G401 (cell line): ENCODE data around the gene PLXNA3. TPM values are rescaled to one million over a fixed set of nuclear protein-coding genes. Genes with fewer than 3 reads are reported as not detected.
A peak's percentile ranks its signal among the peaks of the same experiment; 100 is the strongest.

ENCODE experiments used
- DNase-seq: peaks from one replicate; pipeline ENCODE4 v3.0.0-alpha.2; 2015; ENCODE audit warnings: low spot score
- in situ Hi-C: cut with HindIII; loops from 2 replicates; pipeline ENCODE4 v1.10.0; 2016; ENCODE audit warnings: low sequenced_read_pairs, mixed read lengths
- total RNA-seq: library from RNA; depleted of rRNA; stranded (reverse); fragments of >200 nt; shearing (Covaris generic); gene quantifications from 2 replicates; pipeline ENCODE4 v1.2.3, GENCODE V29; 2014

Gene PLXNA3
- total RNA-seq, 1 experiment from 2014 or later: 3.6 TPM

DNA sequence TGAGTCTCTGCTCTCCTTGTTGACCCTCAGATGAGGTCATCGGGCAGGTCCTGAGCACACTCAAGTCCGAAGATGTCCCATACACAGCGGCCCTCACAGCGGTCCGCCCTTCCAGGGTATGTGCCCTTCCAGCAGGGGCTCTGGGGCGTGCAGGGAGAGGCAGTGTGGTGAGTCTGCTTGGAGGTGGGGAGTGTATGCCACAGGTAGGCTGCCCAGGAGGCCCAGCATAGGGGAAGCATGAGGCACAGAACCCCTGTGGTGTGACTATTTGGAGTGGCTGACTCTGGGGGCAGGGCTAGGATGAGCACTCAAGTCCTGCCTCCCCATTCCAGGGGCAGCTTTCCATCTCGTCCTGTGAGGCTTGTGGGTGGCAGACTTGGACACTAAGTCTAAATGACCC lies 24.5 kb upstream of the PLXNA3 start:
- no peak for DNase-seq
- in situ Hi-C loops: no loop called here

DNA sequence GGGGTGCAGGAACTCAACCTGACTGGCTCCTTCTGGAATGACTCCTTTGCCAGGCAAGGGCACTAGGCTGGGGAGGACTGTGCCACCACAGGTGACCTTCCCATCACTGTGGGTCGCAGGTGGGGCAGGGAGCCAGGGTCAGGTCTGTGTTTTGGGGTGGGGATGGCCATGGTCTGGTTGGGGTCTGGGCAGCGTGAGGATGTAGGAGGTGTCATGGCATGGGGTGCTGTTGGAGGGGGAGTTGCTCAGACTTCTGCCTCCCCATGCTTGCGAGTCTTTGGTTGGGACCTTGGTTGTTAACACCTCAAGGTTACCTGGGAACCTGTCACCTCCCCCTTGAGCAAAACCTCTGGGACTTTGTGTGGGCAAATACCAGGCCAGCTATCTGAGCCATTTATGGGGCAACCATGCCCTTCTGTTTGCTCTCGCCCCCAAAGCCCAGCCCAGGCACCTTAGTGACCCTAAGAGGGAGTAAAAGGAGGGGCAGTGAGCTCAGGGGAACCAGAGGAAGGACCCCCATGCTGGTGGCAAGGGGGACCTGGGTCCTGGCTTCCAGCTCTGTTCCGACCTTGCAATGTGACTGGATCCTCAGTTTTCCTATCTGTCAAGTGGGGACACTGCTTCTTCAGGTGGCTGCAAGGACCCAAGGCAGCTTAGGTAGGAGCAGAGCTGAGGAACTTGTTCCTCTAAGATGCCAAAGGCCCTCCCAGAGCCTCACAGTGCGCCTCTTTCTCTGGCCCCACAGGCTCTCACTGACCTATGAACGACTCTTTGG lies 23.5 kb upstream of the PLXNA3 start:
- in situ Hi-C loops: no loop called here
- no peak for DNase-seq

DNA sequence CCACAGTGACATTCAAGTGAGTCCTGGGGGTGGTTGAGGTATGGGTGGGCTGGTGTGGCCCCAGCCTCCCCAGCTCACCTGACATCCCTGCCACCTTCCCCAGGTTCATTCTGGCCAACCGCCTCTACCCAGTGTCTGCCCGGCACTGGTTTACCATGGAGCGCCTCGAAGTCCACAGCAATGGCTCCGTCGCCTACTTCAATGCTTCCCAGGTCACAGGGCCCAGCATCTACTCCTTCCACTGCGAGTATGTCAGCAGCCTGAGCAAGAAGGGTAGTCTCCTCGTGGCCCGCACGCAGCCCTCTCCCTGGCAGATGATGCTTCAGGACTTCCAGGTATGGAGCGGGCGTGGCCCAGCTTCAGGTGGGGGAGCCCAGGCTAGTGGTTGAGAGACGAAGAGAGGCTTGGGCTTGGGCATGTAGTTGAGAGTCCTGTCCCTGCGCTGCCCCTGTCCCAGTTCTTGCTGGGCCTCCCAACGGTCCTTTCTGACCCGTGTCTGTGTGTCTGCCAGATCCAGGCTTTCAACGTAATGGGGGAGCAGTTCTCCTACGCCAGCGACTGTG lies 22.8 kb upstream of the PLXNA3 start:
- in situ Hi-C loops: no loop called here
- no peak for DNase-seq

DNA sequence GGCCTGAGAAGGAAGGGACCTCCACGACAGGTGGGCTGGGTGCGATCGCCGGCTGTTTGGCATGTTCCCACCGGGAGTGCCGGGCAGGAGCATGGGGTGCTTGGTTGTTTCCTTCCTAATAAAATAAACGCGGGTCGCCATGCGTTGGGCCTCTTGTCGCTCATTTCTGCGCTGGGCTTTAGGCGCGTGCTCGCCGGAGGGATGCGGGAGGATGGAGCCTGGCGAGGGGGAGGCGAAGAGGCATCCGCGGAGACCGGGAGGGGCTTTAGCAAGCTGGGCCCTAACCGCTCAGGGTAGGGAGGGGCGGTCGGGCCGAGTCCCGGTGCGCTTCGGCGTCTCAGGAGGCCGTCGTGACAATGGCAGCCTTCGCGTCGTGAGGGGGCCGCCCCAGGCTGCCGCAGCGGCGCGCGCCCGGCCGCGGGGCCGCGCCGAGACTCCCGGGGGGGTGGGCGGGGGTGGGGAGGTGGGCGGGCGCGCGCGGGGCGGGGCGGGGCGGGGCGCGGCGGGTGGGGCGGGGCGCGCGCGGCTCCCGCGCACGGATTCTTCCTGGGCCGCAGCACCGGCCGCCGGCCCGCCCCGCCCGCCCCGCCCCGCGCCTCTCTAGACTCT lies 21.6 kb upstream of the PLXNA3 start:
- in situ Hi-C loops: no loop called here
- DNase-seq: no peak

DNA sequence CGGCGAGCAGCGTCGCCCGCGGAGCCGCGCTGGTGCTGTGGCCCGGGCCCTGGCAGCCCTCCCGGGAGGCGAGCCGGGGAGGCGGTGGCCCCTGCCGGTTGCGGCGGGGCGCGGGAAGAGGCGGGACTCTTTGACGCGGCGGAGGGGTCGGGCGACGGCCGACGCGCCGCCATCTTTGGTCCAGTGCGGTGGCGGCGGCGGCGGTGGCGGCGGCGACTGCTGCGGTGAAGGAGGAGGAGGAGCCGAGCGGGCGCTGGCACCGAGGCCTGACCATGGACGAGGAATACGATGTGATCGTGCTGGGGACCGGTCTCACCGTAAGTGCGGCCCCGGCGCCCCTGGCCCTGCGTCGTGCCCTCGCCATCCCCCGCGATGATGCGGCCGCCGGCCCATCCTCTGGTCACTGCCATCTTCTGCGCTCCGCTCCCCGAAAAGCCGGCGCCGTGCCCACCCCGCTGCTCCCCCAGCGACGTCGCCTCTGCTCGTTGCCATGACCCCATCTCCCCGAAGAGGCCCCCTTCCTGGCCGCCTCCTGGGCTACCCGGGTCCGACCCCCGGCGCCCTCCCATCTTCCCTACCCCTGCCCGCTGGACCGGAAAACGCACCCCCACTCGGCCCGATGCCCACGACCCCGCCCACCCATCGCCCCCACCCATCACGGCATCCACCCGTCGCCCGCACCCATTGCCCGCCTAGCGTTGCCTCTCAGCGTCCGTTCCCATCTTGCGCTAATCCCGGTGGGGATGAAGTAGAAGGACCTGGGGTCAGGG lies 20.9 kb upstream of the PLXNA3 start, which contains the start of gene GDI1:
Gene GDI1 (plus strand): TSS at position 172 of the 770 bp plus-strand sequence. CDS start 101 bp downstream, at position 273.
- DNase-seq: no peak
- in situ Hi-C loops: no loop called here

DNA sequence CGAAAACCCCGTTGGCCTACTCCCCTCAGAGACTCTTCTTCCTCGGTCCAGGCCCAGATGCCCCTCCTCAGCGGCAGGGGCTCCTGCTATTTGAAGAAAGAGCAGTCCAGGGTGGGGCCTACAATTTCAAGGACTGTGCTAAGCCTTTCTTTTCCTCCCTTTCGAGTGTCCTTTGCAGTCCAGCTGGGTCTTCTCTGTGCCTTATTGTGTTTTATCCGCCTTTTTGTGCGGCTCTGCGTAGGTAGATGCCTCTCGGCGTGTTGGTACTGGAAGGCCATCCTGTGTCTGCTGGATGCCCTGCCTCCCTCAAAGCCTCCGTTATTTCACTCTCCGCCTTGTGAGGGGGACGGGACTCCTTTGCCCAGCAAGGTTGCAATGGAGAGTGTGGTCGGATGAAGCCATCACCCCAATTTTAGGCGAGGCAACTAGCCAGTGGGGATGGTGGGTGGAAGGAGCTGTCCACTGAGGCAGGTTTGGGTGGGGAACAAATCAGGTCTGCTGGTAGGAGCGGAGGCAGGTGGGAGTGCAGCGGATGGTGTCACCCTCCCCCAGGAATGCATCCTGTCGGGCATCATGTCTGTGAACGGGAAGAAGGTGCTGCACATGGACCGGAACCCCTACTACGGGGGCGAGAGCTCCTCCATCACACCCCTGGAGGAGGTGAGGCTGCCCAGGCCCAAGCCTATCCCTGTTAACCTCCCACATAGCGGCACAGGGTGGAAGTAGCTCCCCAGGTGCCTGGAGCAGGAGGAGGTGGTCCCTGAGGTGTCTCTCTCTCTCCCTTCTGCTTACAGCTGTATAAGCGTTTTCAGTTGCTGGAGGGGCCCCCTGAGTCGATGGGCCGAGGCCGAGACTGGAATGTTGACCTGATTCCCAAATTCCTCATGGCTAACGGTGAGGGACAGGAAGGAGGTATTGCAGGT lies 19.8 kb upstream of the PLXNA3 start:
- no peak for DNase-seq
- in situ Hi-C loops: no loop called here

DNA sequence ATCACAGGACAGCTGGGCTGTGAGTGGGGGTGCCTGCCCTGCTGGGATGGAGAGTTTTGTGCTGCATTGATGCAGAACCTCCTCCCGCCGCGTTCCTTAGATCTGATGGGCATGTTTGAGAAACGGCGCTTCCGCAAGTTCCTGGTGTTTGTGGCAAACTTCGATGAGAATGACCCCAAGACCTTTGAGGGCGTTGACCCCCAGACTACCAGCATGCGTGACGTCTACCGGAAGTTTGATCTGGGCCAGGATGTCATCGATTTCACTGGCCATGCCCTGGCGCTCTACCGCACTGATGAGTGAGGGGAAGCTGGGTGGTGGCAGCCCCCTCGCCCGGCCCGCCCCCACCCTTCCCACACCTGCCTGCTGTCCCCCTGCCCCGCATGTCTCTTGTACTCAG lies 18.2 kb upstream of the PLXNA3 start:
- DNase-seq: no peak
- in situ Hi-C loops: no loop called here

DNA sequence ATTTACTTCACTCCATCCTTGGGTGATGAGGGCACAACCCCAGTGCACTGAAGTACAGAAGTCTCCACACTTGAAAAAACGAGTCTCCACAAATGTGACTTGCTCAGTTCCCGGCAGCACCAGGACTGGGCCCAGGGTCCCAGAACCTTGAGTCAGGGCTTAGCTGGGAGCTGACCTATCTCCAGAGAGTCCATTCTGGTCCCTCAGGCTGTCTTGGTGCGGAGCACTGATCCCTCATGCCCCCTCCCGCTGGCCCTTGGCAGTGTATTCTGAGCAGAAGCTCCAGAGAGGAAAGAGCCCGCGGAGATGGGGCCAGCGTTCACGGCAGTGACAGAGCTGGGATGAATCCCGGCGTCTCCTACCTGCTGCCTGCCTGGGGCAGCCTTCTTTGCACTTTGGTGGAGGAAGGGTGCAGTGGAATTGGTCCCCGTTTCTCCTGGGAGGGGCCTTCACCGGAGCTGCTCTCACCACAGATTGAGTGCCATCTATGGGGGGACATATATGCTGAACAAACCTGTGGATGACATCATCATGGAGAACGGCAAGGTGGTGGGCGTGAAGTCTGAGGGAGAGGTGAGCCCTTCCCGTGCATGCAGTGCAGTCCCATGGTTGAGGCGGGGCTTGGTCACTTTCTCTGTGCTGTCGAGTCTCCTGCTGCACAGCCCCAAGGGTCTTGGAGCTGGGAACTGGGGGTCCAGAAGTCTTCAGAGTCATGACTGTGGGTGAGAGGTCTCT lies 17.3 kb upstream of the PLXNA3 start:
- in situ Hi-C loops: no loop called here
- no peak for DNase-seq

DNA sequence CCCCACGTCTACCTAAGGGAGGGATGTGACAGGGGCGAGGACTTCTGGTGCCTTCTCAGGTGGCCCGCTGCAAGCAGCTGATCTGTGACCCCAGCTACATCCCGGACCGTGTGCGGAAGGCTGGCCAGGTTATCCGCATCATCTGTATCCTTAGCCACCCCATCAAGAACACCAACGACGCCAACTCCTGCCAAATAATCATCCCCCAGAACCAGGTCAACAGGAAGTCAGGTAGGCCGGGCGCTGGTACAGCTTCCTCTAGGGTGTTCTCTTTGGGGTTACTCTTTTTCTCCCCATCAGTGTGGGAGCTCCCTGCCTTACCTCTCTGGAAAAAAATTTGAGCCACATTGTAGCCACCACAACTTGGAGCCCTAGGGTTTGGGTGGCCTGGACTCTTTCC lies 16.5 kb upstream of the PLXNA3 start:
- no peak for DNase-seq
- in situ Hi-C loops: no loop called here

DNA sequence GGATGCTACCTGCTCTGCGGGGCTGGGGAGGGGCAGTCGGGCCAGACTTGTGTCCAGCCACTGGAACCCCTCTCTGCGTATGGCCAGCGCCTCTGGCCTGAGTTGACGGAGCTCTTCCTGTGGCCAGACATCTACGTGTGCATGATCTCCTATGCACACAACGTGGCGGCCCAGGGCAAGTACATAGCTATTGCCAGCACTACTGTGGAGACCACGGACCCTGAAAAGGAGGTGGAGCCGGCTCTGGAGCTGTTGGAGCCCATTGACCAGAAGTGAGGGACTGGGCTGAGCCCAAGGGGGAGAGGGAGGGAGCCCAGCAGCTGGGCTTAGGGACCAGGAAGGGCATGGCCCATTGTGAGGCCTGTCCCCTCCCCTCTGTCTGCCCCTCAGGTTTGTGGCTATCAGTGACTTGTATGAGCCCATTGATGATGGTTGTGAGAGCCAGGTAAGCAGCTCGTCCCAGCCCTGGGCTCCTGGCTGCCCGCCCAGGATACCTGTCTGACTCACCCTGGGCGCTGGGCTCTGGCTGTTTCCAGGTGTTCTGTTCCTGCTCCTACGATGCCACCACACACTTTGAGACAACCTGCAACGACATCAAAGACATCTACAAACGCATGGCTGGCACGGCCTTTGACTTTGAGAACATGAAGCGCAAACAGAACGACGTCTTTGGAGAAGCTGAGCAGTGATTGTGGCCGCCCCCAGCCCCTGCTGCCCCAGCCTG lies 15.9 kb upstream of the PLXNA3 start:
- in situ Hi-C loops: no loop called here
- no peak for DNase-seq

DNA sequence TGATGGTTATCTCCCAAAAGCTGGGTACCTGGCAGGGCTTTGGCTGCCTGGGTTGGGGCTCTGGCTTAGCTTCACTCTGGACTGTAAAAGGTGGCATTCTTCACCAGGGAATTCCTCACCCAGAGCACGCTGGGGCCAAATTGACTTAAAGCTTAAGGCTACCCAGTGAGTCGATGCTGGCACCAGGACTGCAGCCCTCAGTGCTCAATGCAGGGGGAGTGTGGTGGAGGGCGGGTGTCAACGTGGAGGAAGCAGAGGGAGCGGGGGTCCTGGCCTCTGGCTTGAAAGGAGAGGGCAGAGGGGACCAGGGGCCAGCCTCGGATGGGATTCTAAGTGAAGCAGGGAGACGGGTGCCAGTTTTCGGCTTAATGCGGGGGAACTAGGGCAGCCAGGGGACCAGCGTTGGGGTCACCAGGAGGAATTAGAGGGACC lies 14.6 kb upstream of the PLXNA3 start:
- in situ Hi-C loops: no loop called here
- DNase-seq: no peak

DNA sequence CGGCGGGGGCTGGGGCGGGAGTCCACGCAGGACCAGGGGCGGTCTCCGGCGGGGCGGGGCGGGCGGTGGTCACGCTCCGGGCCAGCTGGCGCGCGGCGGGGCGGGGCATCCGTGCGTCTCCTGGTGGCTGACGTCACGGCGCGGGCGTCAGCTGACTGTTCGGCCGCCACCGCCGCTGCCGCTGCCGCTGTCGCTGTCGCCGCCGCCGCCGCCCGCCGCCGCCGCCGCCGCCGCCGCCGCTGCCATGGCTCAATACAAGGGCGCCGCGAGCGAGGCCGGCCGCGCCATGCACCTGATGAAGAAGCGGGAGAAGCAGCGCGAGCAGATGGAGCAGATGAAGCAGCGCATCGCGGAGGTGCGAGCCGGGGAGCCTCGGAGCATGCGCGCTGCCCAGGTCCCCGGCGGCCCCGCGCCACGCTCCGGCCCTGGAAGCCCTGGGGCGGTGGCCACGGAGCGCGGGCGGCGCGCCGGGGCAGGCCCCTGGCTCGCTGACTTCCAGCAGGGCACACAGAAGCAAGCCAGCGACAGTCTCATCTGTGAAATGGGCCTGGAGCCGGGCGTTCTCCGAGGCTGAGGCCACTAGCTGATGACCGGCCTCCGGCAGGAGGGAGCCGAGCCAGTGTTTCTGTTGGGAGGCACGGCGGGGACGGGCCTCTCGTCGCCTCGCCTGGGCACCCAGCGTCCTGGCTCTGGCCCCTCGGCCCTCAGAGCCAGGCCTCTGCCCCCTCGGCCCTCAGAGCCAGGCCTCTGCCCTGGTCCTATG lies 13.9 kb upstream of the PLXNA3 start, which contains the start of gene FAM50A:
Gene FAM50A (plus strand): TSS at position 150 of the 763 bp plus-strand sequence. CDS start 95 bp downstream, at position 245.
- DNase-seq: peak; percentile 65
- in situ Hi-C loops: no loop called here

DNA sequence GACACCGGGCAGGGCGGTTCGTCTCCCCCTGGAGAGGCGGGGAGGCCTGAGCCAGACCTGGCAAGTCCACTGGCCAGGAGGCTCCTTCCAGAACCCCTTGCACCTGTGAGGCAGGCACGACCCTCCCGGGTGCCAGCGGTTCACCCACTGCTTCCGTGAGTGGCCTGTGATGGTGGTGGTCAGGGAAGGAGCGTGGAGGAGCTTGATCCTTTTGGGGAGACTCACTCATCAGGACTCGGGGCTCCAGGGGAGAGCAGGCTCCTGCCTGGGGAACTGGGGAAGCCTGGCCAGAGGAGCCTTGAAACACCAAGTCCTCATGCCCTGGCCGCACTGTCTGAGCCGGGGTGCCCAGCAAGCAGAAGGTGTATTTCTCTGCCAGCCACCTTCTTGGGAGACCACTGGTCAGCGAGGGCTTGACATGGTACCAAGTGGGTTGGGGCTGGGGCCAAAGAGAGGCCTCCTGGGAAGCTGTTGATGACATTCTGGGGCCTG lies 13.3 kb upstream of the PLXNA3 start:
- in situ Hi-C loops: no loop called here

DNA sequence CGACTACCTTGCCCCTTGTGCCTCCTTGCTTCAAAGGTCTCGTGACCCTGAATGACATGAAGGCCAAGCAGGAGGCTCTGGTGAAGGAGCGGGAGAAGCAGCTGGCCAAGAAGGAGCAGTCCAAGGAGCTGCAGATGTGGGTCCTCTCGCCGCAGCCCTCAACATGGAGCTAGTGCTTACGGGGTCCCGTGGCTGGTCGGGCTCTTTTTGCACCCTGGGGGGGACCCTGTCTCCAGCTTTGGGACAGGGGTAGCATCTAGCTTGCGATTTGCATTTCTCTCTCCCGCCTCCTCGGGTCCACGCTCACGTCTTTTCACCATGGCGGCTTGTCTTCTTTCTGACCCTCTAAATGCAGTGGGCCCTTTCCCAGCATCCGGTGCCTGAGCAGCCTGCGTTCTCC lies 12.3 kb upstream of the PLXNA3 start:
- in situ Hi-C loops: no loop called here

More for the DNA sequence above, 13.3 kb upstream of the PLXNA3 start:
- no peak for DNase-seq

DNA sequence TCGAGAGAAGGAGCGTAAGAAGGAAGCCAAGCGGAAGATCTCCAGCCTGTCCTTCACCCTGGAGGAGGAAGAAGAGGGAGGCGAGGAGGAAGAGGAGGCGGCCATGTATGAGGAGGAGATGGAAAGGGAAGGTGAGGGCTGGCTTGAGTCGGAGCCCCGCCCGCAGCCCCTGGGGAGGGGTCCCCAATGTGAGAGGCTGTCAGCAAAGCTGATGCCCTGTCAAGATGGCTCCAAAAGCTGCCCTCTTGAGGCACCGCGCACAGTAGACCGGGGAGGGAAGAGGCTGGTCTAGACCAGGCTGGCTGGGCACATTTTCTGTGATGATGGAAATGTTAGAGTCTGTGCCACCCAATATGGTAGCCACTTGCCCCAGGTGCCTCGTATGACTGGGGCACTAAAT lies 11.7 kb upstream of the PLXNA3 start:
- in situ Hi-C loops: no loop called here
- DNase-seq: no peak

More for the DNA sequence above, 12.3 kb upstream of the PLXNA3 start:
- DNase-seq: no peak

DNA sequence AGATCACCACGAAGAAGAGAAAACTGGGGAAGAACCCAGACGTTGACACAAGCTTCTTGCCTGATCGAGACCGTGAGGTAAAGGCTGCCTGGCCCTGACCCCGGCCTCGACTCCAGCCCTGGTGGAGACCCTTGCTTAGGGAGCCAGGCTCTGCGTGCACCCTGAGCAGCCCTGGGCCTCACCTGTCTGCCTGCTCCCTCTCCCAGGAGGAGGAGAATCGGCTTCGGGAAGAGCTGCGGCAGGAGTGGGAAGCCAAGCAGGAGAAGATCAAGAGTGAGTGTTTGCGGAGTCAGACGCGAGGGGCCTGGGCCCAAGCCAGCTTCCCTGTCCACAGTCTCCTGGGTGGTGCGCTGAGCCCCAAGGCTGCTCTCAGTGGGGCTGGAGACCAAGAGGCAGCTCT lies 9.6 kb upstream of the PLXNA3 start:
- DNase-seq: no peak
- in situ Hi-C loops: no loop called here

DNA sequence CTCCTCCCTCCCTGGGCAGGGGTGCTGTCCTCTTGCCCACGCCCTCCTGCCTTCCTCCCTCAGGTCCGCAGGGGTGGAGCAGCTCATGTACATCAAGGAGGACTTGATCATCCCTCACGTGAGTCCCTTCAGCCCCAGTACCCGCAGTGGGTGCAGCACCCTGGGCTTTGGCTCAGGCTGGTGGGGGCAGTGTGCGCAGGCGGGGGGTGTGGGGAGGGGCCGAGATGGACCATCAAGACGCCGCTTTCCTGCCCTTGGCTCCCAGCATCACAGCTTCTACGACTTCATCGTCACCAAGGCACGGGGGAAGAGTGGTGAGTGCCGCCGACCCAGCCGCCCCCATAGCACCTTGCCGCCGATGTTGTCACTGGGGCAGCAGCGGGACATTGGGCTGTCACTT lies 8.5 kb upstream of the PLXNA3 start:
- no peak for DNase-seq
- in situ Hi-C loops: no loop called here
